Activated CD4-positive, alpha-beta T cell treated with anti-CD3 and anti-CD28 coated beads, Interleukin-2, Interleukin-4, amounts not matched to agents 100 ng/mL and 50 ng/mL, durations not matched to agents 16 hours and 8 hours (primary cell): ENCODE data around the gene LANCL2.
"Not testable (repeated sequence)": the region's sequence is repeated elsewhere in the genome, so short reads cannot be mapped to it uniquely, and the experiment has no call there.

Source experiments
- DNase-seq: peaks from one replicate; pipeline ENCODE4 v3.0.0-alpha.2; 2020; ENCODE audit warnings: low spot score

The LANCL2 gene

DNA sequence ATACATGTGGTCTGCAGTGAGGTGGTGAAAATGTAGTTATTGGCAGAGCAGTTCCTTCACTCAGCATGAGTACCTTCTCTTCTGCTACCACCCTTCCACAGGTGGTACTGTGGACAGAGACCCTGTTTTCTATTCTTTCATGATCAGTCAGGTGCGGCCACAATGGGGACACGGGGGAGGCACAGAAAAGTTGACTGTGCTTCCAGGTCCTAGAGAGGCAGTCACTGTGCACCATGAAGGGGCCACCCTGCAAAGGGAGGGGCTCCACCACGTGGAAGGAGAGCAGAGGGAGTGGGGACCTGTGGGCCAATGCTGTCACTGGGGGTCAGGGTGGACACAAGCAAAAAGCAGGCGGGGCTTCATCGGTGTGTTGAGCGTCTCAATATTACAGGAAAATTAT lies 3.6 kb upstream of the LANCL2 start:
- no peak for DNase-seq

DNA sequence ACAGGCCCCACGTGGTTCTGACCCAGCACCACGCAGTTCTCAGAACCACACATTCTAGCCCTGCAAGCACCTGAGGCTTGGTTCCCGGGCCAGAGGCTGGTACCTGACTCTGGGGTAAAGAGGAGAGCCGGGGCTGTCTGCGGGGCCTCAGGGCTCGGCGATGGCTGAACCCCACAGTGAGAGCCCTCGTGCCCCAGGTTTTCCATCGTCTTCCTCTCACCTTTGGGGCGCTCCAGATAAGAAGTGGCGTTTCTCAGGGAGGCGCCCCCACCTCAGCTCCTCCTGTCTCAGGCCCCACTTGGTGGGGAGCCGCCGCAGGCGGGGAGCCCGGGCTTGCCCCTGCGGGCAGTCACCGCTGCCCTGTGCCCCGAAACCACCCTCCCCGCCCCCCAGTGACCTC lies 2.2 kb upstream of the LANCL2 start:
- DNase-seq: no peak

DNA sequence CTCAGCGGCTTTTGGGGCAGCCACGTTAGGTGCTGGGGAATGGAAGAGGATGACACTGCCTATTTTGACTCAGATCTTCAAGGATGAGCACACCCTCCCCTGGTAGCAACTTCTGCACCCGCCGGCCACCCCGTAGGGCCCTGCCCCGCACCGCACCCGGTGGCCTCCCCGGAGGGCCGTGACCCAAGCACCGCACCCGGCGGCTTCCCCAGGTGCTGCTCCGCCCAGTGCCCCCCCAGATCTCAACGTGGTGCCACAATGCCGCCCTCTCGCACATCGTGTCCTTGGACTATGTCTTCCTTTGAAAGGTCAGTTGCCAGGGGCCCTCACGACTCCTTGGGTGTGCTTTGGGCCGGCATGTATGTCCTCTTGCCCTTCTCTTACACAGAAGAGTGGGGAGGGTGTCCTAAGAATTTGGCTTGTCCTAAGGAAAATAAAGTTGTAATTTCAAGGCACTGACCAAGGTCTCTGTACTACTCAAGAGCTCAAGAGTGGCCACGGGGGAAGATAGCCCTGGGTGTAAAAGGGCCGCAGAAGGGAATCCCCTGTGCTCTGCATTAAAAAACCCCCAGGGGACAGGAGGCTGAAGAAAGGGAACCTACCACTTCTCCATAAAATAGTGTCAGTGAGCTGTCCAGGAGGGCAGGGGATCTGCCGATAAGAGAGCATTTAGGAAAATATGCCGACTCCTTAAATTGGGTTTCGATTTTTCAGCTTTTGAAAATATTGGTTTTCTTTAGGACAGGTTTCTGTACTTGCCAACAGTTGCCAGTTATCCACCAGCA lies 1.6 kb upstream of the LANCL2 start:
- no peak for DNase-seq

- DNase-seq: peak; percentile 94
Observed at GRCh38 chr7:55365675-55366460, 731 bp downstream of the LANCL2 start.

GRCh38 chr7:55366461-55367070 lies 1.4 kb downstream of the LANCL2 start:
- DNase-seq: peak; percentile 19

DNA sequence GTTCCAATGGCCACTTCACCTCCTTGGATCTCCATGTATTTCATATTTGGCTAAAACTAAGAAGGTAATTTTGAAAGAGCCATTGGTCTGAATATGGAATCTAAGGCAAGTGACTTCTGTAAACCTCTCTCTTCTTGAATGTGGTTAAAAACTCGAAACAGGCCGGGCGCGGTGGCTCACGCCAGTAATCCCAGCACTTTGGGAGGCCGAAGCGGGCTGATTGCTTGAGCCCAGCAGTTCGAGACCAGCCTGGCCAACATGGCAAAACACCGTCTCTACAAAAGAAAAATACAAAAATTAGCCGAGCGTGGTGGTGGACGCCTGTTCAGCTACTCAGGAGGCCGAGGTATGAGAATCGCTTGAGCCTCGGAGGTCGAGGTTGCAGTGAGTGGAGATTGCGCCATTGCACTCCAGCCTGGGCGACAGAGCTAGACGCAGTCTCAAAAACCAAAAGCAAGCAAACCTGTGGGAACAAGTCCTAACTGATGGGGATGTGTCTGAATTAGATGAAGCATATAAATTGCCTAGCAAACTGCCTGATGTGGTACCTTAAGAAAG lies 2.2 kb downstream of the LANCL2 start:
- DNase-seq: no peak

DNA sequence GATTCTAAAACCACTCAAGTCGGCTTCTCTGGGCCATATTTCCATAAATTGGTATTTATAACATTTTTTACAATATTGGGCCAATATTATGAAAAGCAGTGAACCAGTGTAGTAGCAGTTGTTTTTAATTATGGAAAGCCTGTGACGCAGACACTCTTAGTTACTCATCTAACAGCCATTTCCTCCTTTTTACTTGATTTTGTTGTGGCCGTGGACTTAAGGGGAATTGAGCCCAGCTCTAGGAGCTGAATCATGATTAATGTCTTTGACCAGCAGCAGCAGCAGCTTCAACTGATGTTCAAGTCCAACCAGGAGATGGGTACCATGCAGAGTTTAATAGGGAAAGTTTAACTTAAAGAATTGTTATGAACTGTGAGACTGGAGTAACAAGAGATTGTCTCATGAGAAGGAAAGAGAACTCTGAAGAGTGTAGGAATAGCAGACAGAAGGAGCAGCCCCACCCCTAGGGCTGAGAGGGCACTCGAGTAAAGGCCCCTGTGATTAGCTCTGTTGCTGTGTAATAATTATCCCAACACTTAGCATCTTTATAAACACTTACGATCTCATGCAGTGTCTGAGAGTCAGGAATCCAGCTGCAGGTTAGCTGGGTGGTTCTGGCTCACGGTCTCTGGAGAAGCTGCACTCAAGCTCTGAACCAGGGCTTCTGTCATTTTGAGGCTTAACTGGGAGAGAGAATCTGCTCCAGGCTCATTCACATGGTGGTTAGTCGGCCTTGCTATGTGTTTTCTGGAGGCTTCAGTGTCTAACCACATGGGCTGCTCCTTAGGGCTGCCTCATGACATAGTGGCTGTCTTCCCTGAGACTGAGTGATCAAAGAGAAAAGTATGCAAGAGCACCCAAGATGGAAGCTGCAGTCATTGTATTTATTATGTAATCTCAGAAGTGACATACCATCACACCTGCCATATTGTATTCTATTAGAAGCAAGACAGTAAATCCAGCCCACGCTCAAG lies 4.6 kb downstream of the LANCL2 start:
- no peak for DNase-seq

DNA sequence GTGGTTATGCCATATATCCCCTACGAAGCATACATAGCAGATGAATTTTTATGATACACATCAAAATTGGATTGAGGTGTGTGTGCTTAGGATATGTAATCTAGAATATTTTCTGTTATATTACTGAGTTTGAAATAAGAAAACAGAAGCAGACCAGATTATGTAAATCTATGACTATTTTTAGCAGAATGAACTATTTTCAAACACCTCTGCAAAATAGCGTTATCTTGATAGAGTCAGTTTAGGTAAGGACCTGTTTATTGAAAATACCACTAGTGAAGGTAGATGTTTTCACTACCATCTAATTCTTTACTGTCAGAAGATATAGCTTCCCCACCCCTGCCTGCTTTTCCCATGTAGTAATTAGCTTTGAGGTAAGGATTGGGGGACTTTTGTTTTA lies 9.1 kb downstream of the LANCL2 start:
- DNase-seq: no peak

GRCh38 chr7:55375237-55375636 lies 10.1 kb downstream of the LANCL2 start:
- no peak for DNase-seq

DNA sequence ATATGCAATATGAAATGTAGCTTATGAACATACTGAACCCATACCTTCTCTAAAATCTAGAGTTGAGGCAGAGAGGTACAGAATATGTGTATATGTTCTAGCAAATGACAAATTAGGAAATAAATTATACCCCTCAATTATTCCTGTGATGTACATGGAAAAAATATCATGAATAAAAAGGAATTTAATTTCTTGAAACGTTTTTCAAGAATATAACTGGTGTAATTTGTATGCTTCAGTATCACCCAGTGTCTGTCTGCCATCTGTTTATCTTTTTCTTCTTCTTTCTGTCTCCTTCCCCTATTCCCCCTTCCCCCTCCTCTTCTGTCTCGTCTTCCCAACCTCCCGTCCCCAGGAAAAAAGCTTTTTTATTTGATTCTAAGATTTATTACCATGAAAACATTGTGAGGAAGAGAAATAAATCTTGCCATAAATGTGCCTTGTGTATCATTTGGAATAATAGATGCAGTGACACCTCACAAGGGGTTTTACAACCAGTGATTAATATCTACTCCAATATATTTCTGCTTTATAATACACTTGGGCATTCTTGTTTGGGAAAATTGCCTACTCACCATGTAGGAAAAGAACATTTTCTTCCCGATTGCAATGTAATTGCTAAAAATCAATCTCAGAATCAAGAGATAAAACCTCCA lies 12.2 kb downstream of the LANCL2 start:
- no peak for DNase-seq

DNA sequence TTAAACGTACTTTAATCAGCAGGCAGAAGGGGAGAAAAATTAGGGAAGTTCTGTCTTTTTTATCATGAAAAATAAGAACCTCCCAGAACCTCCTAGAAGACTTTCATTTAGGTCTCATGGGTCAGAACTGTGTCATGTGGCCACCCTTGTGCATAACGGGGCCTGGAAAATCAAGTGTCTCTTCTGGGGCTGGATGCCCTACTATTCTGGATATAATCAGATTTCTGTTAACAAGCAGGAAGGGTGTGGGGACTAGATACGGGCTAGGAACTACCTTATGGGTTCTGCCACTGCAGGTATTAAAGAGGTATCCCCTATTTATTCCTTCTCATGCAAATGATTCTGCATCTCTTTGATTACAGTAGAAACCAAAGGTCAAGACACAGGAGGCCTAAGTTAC lies 14.1 kb downstream of the LANCL2 start:
- no peak for DNase-seq

DNA sequence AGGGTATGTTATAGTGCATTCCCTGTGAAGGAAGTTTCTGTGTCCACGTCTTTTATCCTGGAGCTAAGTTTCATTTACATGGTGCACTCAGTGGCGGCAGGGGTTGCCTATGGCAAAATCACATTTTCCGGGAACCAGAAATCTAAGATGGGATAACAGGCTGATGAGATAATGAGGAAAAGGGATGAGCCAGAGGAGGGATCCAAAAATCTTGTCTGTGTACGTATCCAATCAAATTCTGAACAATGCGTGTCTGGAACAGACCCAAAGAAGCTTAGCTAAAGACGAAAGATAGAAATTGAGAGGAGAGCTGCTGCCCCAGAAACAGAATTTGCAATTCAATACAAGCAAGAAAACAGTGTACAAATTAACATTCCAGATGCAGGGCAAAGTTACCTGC lies 16.1 kb downstream of the LANCL2 start:
- no peak for DNase-seq

- no peak for DNase-seq
Observed at GRCh38 chr7:55381696-55382095, 16.6 kb downstream of the LANCL2 start.

- no peak for DNase-seq
Observed at GRCh38 chr7:55382251-55382650, 17.1 kb downstream of the LANCL2 start.

GRCh38 chr7:55386541-55386940 lies 21.4 kb downstream of the LANCL2 start:
- DNase-seq: no peak

DNA sequence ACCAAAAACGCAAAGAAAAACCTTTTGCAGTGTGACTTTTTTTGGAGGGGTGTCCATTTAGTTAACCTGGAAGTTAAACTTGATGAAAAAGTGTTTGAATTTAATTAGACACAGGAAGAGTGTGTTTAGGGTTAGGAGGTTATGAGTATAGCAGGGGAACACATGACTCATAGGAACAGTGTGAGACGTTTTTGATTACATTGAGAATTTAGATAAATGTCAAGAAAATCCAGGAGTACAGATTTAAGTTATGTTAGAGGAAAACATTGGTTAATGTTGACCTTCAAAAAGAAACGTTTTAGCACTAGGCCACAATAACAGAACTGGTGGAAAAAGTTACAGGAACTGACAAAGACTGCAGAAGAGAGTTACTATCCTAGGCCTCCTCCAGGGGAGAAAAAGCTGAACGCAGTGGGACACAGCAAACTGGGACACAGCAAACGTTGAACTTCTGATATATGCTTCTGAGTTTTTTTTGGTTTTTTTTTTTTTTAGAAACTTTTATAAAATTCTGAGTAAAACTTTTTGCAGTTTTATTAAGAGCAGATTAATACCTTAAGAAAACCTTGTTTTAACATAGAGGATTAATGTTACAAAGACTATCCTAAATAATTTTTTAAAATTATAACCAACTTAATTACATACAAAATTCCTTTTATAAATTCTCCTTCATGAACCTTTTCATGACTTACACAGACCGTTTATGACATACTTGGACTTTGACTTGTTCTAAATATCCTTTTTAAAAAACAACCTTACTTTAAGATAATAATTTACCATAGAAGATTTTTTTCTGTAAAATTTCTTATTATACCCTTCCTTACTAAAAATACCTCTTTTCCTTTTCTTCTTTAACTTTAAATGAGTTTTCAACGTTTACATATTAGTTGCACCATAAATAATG lies 22.2 kb downstream of the LANCL2 start:
- no peak for DNase-seq

DNA sequence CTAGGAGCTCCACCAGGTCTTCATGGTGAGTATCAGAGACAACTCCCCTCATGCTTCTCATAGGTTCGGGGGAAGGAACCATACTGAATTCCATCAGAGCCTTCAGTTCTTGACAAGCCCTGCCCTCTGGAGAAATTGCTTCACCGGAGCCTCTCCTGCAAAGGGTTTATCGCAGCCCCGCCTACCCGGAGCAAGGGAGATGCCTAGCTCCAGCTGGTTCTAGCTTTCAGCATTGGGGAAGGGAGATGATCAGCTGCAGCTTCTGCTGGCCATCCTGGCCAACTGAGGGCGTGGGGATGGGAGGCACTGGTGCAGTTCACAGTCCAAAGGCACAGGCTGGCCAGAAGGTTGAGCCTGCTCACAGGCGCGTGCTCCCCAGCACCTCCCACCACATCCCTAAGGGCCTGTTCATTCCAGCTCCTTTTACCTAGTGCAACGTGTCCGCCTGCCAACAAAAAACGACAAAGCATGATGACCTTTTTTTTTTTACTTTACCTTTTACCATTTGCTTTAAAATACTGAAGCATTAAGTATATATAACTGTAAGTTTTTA lies 31.2 kb downstream of the LANCL2 start:
- no peak for DNase-seq

- DNase-seq: no peak
Observed at GRCh38 chr7:55397617-55398016, 32.5 kb downstream of the LANCL2 start.

- no peak for DNase-seq
Observed at GRCh38 chr7:55400191-55400590, 35.1 kb downstream of the LANCL2 start.

DNA sequence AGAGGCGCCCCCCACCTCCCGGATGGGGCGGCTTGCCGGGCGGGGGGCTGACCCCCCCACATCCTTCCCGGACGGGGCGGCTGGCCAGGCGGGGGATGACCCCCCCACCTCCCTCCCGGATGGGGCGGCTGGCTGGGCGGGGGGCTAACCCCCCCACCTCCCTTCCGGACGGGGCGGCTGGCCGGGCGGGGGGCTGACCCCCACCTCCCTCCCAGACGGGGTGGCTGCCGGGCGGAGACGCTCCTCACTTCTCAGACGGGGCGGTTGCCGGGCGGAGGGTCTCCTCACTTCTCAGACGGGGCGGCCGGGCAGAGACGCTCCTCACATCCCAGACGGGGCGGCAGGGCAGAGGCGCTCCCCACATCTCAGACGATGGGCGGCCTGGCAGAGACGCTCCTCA lies 37.4 kb downstream of the LANCL2 start:
- DNase-seq: not testable (repeated sequence)
